Liver (tissue), 9 donors: ENCODE results near the gene ELN. TPM values are rescaled to one million over a fixed set of nuclear protein-coding genes. Genes with fewer than 3 reads are reported as not detected.

Source experiments
- DNase-seq: peaks from one replicate; pipeline ENCODE4 v3.0.0-alpha.2; 2017; ENCODE audit warnings: low spot score
- H3K27ac ChIP-seq, 2 donors: one replicate each; pipeline ENCODE4 v1.7.0; 2013; ENCODE audit warnings: inconsistent platforms in 2 of 2, low read length in 2 of 2, control low read depth in 1 of 2, low read depth in 1 of 2, mild to moderate bottlenecking in 1 of 2
- H3K27me3 ChIP-seq, 4 donors: one replicate each; pipeline versions ENCODE4 v1.6.1 to v1.7.0; 2013; ENCODE audit warnings: low read length in 3 of 4, inconsistent platforms in 1 of 4, mild to moderate bottlenecking in 1 of 4, moderate library complexity in 1 of 4; ENCODE audit not compliant: control insufficient read depth in 4 of 4, insufficient read depth in 4 of 4
- H3K36me3 ChIP-seq, 4 donors: one replicate each; pipeline versions ENCODE4 v1.6.1 to v1.7.0; 2013; ENCODE audit warnings: low read length in 3 of 4, mild to moderate bottlenecking in 3 of 4, low read depth in 1 of 4, moderate library complexity in 1 of 4; ENCODE audit not compliant: control insufficient read depth in 4 of 4, insufficient read depth in 3 of 4
- H3K4me1 ChIP-seq, 4 donors: one replicate each; pipeline versions ENCODE4 v1.6.1 to v1.7.0; 2013; ENCODE audit warnings: low read length in 3 of 4, mild to moderate bottlenecking in 3 of 4, moderate library complexity in 1 of 4; ENCODE audit not compliant: control insufficient read depth in 4 of 4, insufficient read depth in 4 of 4
- H3K4me3 ChIP-seq, 3 donors: one replicate each; pipeline versions ENCODE4 v1.6.1 to v1.7.0; 2013; ENCODE audit warnings: low read length in 3 of 3, control low read depth in 1 of 3, low read depth in 1 of 3, mild to moderate bottlenecking in 1 of 3
- H3K9ac ChIP-seq, 2 donors: one replicate each; pipeline ENCODE4 v1.7.0; 2013; ENCODE audit warnings: low read length in 2 of 2, mild to moderate bottlenecking in 2 of 2, moderate library complexity in 2 of 2, control low read depth in 1 of 2, low read depth in 1 of 2
- H3K9me3 ChIP-seq, 4 donors: one replicate each; pipeline versions ENCODE4 v1.6.1 to v1.7.0; 2013; ENCODE audit warnings: low read length in 3 of 4; ENCODE audit not compliant: control insufficient read depth in 4 of 4
- ATF3 ChIP-seq: IDR thresholded peaks from 2 replicates; pipeline ENCODE4 v1.6.1; 2016; ENCODE audit warnings: antibody characterized with exemption
- CTCF ChIP-seq: fragments of 150-350 bp; IDR thresholded peaks from 2 replicates; pipeline ENCODE4 v1.5.1; 2017; ENCODE audit warnings: improper control_type of control experiment, low read depth, low read length; ENCODE audit not compliant: missing input control
- EGR1 ChIP-seq, 2 donors: IDR thresholded peaks; 2 replicates each; pipeline ENCODE4 v1.6.1; 2016 to 2018; ENCODE audit warnings: antibody characterized with exemption in 2 of 2, low read depth in 2 of 2
- FOXA1 ChIP-seq: IDR thresholded peaks from 2 replicates; pipeline ENCODE4 v1.6.1; 2016; ENCODE audit warnings: antibody characterized with exemption
- FOXA2 ChIP-seq: IDR thresholded peaks from 2 replicates; pipeline ENCODE4 v1.6.1; 2016; ENCODE audit warnings: antibody characterized with exemption
- GABPA ChIP-seq, 2 donors: IDR thresholded peaks in 1 of 2; conservative IDR thresholded peaks in 1 of 2; 2 replicates each; pipeline ENCODE4 v1.6.1; 2016; ENCODE audit warnings: antibody characterized with exemption in 2 of 2, mild to moderate bottlenecking in 1 of 2, moderate library complexity in 1 of 2
- HNF4A ChIP-seq, 2 donors: conservative IDR thresholded peaks; 2 replicates each; pipeline ENCODE4 v1.6.1; 2016; ENCODE audit warnings: antibody characterized with exemption in 2 of 2, mild to moderate bottlenecking in 2 of 2
- HNF4G ChIP-seq: IDR thresholded peaks from 2 replicates; pipeline ENCODE4 v1.6.1; 2016; ENCODE audit warnings: antibody characterized with exemption
- JUND ChIP-seq, 2 donors: IDR thresholded peaks; 2 replicates each; pipeline ENCODE4 v1.6.1; 2016; ENCODE audit warnings: antibody characterized with exemption in 2 of 2
- MAX ChIP-seq: IDR thresholded peaks from 2 replicates; pipeline ENCODE4 v1.6.1; 2016; ENCODE audit warnings: antibody characterized with exemption
- NR2F2 ChIP-seq: IDR thresholded peaks from 2 replicates; pipeline ENCODE4 v1.6.1; 2016; ENCODE audit warnings: antibody characterized with exemption
- RAD21 ChIP-seq, 2 donors: IDR thresholded peaks; 2 replicates each; pipeline ENCODE4 v1.6.1; 2016; ENCODE audit warnings: antibody characterized with exemption in 2 of 2, mild to moderate bottlenecking in 2 of 2
- REST ChIP-seq: IDR thresholded peaks from 2 replicates; pipeline ENCODE4 v1.6.1; 2016; ENCODE audit warnings: antibody characterized with exemption, mild to moderate bottlenecking
- RXRA ChIP-seq, 2 donors: IDR thresholded peaks; 2 replicates each; pipeline ENCODE4 v1.6.1; 2017 to 2018; ENCODE audit warnings: antibody characterized with exemption in 2 of 2, mild to moderate bottlenecking in 1 of 2
- SP1 ChIP-seq: IDR thresholded peaks from 2 replicates; pipeline ENCODE4 v1.6.1; 2018; ENCODE audit warnings: antibody characterized with exemption, mild to moderate bottlenecking
- TAF1 ChIP-seq: conservative IDR thresholded peaks from 2 replicates; pipeline ENCODE4 v1.6.1; 2016; ENCODE audit warnings: antibody characterized with exemption, mild to moderate bottlenecking
- YY1 ChIP-seq: IDR thresholded peaks from 2 replicates; pipeline ENCODE4 v1.6.1; 2016; ENCODE audit warnings: antibody characterized with exemption, mild to moderate bottlenecking
- ZBTB33 ChIP-seq: IDR thresholded peaks from 2 replicates; pipeline ENCODE4 v1.6.1; 2016; ENCODE audit warnings: antibody characterized with exemption
- WGBS: extraction: QIAGEN DNeasy Blood & Tissue Kit; methylation state at CpG from one replicate; pipeline ENCODE4 v1.1.7; 2013; 5-methylcytosine and 5-hydroxymethylcytosine counted together
- polyA plus RNA-seq, 2 donors: library from polyadenylated mRNA; stranded (reverse) in 1 of 2; unstranded in 1 of 2; fragments of 200-250 nt in 1 of 2; fragments of >200 nt in 1 of 2; fragmentation: Nextera tagmentation in 1 of 2; extraction: Ambion mirVana in 1 of 2; gene quantifications; one replicate each; pipeline versions ENCODE4 v1.2.1 to v1.2.3, GENCODE V29; 2013 to 2015
- total RNA-seq, 2 donors: library from RNA; depleted of rRNA; stranded (reverse); fragments of >200 nt; gene quantifications; one replicate each; pipeline ENCODE4 v1.2.3, GENCODE V29; 2014
- donor health status: healthy.
- donor health status: healthy.
- donor health status: healthy.
- donor health status: healthy.
- donor health status: healthy.

The ELN gene
- total and polyA plus RNA-seq, 4 donors = 2.7 to 16.3 (median 9.7) TPM

- TF ChIP-seq REST = no peak
Measured at GRCh38 chr7:73994761-73995160, 33.2 kb upstream of the ELN start (continued).

- Histone ChIP-seq H3K4me3 (no peak overlapping the region), H3K9me3 (peaks cover 0 to 4% (median 0%) of the 10 kb centered on the region in 4 donors), H3K36me3 (no peaks in the 10 kb centered on the region), H3K27ac (no peak overlapping the region), H3K4me1 (no peaks in the 10 kb centered on the region), H3K27me3 (no peaks in the 10 kb centered on the region), H3K9ac (no peak overlapping the region)
- TF ChIP-seq SP1 = no peak
- no peak for TF ChIP-seq MAX
- TF ChIP-seq EGR1 (IDR thresholded peaks at IDR 0.05; ENCODE audit: low read depth in 2 of 2) = no peak
- TF ChIP-seq FOXA1 = no peak
- TF ChIP-seq YY1 = no peak
- TF ChIP-seq CTCF = no peak
- TF ChIP-seq ZBTB33 = no peak
- TF ChIP-seq RAD21 (IDR thresholded peaks at IDR 0.05) = no peak
- TF ChIP-seq REST = no peak
- no peak for TF ChIP-seq HNF4A (conservative IDR thresholded peaks at IDR 0.05)
- TF ChIP-seq HNF4G = no peak
- TF ChIP-seq RXRA (IDR thresholded peaks at IDR 0.05) = no peak
- no peak for TF ChIP-seq FOXA2
- TF ChIP-seq GABPA (IDR thresholded peaks at IDR 0.05 in 1 of 2, conservative IDR thresholded peaks at IDR 0.05 in 1 of 2) = no peak
- no peak for TF ChIP-seq TAF1
- no peak for TF ChIP-seq NR2F2
- TF ChIP-seq JUND (IDR thresholded peaks at IDR 0.05) = no peak
- no peak for TF ChIP-seq ATF3
- DNase-seq = no peak
- 85% methylated on average over 4 of the region's 4 CpGs for WGBS
Measured at GRCh38 chr7:73995330-73995729, 32.6 kb upstream of the ELN start.
